IMR-90 (cell line): ENCODE data around the gene ADGB. TPM values are rescaled to one million over a fixed set of nuclear protein-coding genes. Genes with fewer than 3 reads are reported as not detected.
A peak's percentile ranks its signal among the peaks of the same experiment; 100 is the strongest.

Source experiments
- ATAC-seq: fragments of 200-7000 bp; cut with Tn5 transposase; 2 replicates; pipeline ENCODE4 v1.9.1; 2020; ENCODE audit warnings: low read depth, mild to moderate bottlenecking, moderate library complexity
- BruUV-seq: library from RNA; stranded (reverse); fragments of 400-500 nt; replicated peaks from 2 replicates; lab custom pipeline; 2021; lab: Mats Ljungman, UMichigan
- CTCF ChIA-PET: fragments of 300-600 bp; formaldehyde crosslinking; extraction: SDS; loops from one replicate; lab custom pipeline; 2021; ENCODE audit warnings: antibody characterized with exemption; lab: Yijun Ruan, JAX
- POLR2A ChIA-PET: fragments of 300-600 bp; sonication (Branson Sonifier 250); formaldehyde crosslinking; loops from one replicate; lab custom pipeline; 2022; ENCODE audit warnings: antibody characterized with exemption; ENCODE audit not compliant: unreplicated experiment; lab: Charles Lee
- DNase-seq: peaks from one replicate; pipeline ENCODE4 v3.0.0; 2013
- H2AFZ ChIP-seq: replicated peaks from 2 replicates; pipeline ENCODE3; 2013; ENCODE audit warnings: low read length, mild to moderate bottlenecking; ENCODE audit not compliant: poor library complexity
- H2AK5ac ChIP-seq: 2 replicates; pipeline ENCODE4 v1.6.1; 2013; ENCODE audit warnings: low read depth, low read length, inconsistent platforms
- H2AK9ac ChIP-seq: replicated peaks from 2 replicates; pipeline ENCODE3; 2013; ENCODE audit warnings: mild to moderate bottlenecking, low read depth, low read length, moderate library complexity; ENCODE audit not compliant: poor library complexity
- H2BK120ac ChIP-seq: 2 replicates; pipeline ENCODE4 v1.6.1; 2013; ENCODE audit warnings: low read depth, low read length, inconsistent platforms
- H2BK15ac ChIP-seq: 3 replicates; pipeline ENCODE4 v1.6.1; 2013; ENCODE audit warnings: low read depth, low read length, inconsistent platforms
- H2BK20ac ChIP-seq: 2 replicates; pipeline ENCODE4 v1.6.1; 2013; ENCODE audit warnings: low read depth, mild to moderate bottlenecking, inconsistent platforms, low read length, moderate library complexity
- H2BK5ac ChIP-seq: 2 replicates; pipeline ENCODE4 v1.6.1; 2013; ENCODE audit warnings: mild to moderate bottlenecking, low read depth, low read length, inconsistent platforms; ENCODE audit not compliant: poor library complexity, severe bottlenecking
- H3K14ac ChIP-seq: replicated peaks from 2 replicates; pipeline ENCODE4 v1.6.1; 2013; ENCODE audit warnings: low read depth, low read length, inconsistent platforms
- H3K18ac ChIP-seq: 2 replicates; pipeline ENCODE4 v1.6.1; 2013; ENCODE audit warnings: low read depth, low read length, control low read depth
- H3K23ac ChIP-seq: 2 replicates; pipeline ENCODE4 v1.6.1; 2013; ENCODE audit warnings: low read depth, low read length, inconsistent platforms
- H3K27ac ChIP-seq: 2 replicates; pipeline ENCODE4 v1.5.1; 2013; ENCODE audit warnings: mild to moderate bottlenecking, control low read depth, low read length; ENCODE audit not compliant: insufficient read depth
- H3K27me3 ChIP-seq: 2 replicates; pipeline ENCODE4 v1.6.1; 2013; ENCODE audit warnings: low read length; ENCODE audit not compliant: control insufficient read depth, insufficient read depth
- H3K36me3 ChIP-seq: 2 replicates; pipeline ENCODE4 v1.6.1; 2013; ENCODE audit warnings: low read length, mixed read lengths; ENCODE audit not compliant: control insufficient read depth, insufficient read depth
- H3K4ac ChIP-seq: 2 replicates; pipeline ENCODE4 v1.6.1; 2013; ENCODE audit warnings: low read depth, low read length, inconsistent platforms
- H3K4me1 ChIP-seq: 2 replicates; pipeline ENCODE4 v1.6.1; 2013; ENCODE audit warnings: low read length, mixed read lengths; ENCODE audit not compliant: control insufficient read depth, insufficient read depth
- H3K4me2 ChIP-seq: 2 replicates; pipeline ENCODE4 v1.6.1; 2013; ENCODE audit warnings: low read depth, mild to moderate bottlenecking, control low read depth, low read length, moderate library complexity
- H3K4me3 ChIP-seq: 2 replicates; pipeline ENCODE4 v1.5.1; 2013; ENCODE audit warnings: low read depth, mild to moderate bottlenecking, control low read depth, low read length, moderate library complexity; ENCODE audit not compliant: insufficient read depth
- H3K56ac ChIP-seq: 2 replicates; pipeline ENCODE4 v1.6.1; 2013; ENCODE audit warnings: low read length, inconsistent platforms; ENCODE audit not compliant: insufficient read depth; ENCODE audit errors: extremely low read depth
- H3K79me1 ChIP-seq, 2 experiments: 2 replicates each; pipeline ENCODE4 v1.6.1; 2013; ENCODE audit warnings: low read length in 2 of 2, inconsistent platforms in 1 of 2, low read depth in 1 of 2
- H3K9ac ChIP-seq: 2 replicates; pipeline ENCODE4 v1.6.1; 2013; ENCODE audit warnings: low read depth, low read length, control low read depth
- H3K9me1 ChIP-seq: 2 replicates; pipeline ENCODE4 v1.6.1; 2013; ENCODE audit warnings: low read length, inconsistent platforms; ENCODE audit not compliant: insufficient read depth
- H3K9me3 ChIP-seq: 2 replicates; pipeline ENCODE4 v1.6.1; 2013; ENCODE audit warnings: low read length; ENCODE audit not compliant: control insufficient read depth, insufficient read depth
- H4K20me1 ChIP-seq: 2 replicates; pipeline ENCODE4 v1.6.1; 2013; ENCODE audit warnings: low read length, inconsistent platforms; ENCODE audit not compliant: insufficient read depth
- H4K5ac ChIP-seq: 2 replicates; pipeline ENCODE4 v1.6.1; 2013; ENCODE audit warnings: mild to moderate bottlenecking, low read depth, low read length, control low read depth
- H4K8ac ChIP-seq, 2 experiments: 2 replicates each; pipeline ENCODE4 v1.6.1; 2013; ENCODE audit warnings: low read depth in 2 of 2, low read length in 2 of 2, control low read depth in 1 of 2, inconsistent platforms in 1 of 2
- H4K91ac ChIP-seq: 2 replicates; pipeline ENCODE4 v1.6.1; 2013; ENCODE audit warnings: low read depth, low read length, inconsistent platforms; ENCODE audit not compliant: insufficient read depth
- BHLHE40 ChIP-seq: fragments of 150-350 bp; IDR thresholded peaks from 2 replicates; pipeline ENCODE4 v1.6.1; 2016; ENCODE audit warnings: mild to moderate bottlenecking, low read depth, low read length
- CEBPB ChIP-seq: IDR thresholded peaks from 2 replicates; pipeline ENCODE4 v1.6.1; 2012; ENCODE audit warnings: low read depth, low read length, improper control_type of control experiment
- FOS ChIP-seq: fragments of 150-350 bp; IDR thresholded peaks from 2 replicates; pipeline ENCODE4 v1.6.1; 2016; ENCODE audit warnings: low read depth, low read length
- MAZ ChIP-seq: IDR thresholded peaks from 2 replicates; pipeline ENCODE4 v1.6.1; 2012; ENCODE audit warnings: low read depth, mild to moderate bottlenecking, low read length, improper control_type of control experiment, moderate library complexity, borderline replicate concordance
- NFE2L2 ChIP-seq: fragments of 150-350 bp; IDR thresholded peaks from 2 replicates; pipeline ENCODE4 v1.6.1; 2016; ENCODE audit warnings: low read depth, mild to moderate bottlenecking, low read length
- RCOR1 ChIP-seq: IDR thresholded peaks from 2 replicates; pipeline ENCODE4 v1.6.1; 2012; ENCODE audit warnings: mild to moderate bottlenecking, low read length, improper control_type of control experiment; ENCODE audit not compliant: insufficient replicate concordance
- WGBS, 2 experiments: methylation state at CpG; one replicate each; pipeline versions ENCODE4 v1.1.5 to v1.1.7; 2013; ENCODE audit warnings: missing lambda C conversion rate in 2 of 2; ENCODE audit not compliant: insufficient read length in 1 of 2; ENCODE audit errors: extremely low coverage in 2 of 2; 5-methylcytosine and 5-hydroxymethylcytosine counted together
- dilution Hi-C: fragments of 300-500 bp; cut with HindIII; formaldehyde crosslinking; loops from one replicate; pipeline ENCODE4 v1.14.3; 2018; ENCODE audit warnings: low sequenced_read_pairs; ENCODE audit not compliant: unreplicated experiment
- in situ Hi-C: fragments of 300-500 bp; cut with MboI; formaldehyde crosslinking; loops from 3 replicates; pipeline ENCODE4 v1.14.3; 2019; ENCODE audit warnings: low sequenced_read_pairs, inconsistent platforms, mixed read lengths
- intact Hi-C: fragments of 100-400 bp; cut with micrococcal nuclease; formaldehyde crosslinking; loops from 2 replicates; pipeline ENCODE4 v1.10.0; 2022
- polyA plus RNA-seq, 3 experiments: library from polyadenylated mRNA; depleted of rRNA; stranded (reverse); fragments of >200 nt; gene quantifications; 2 replicates each; pipeline ENCODE4 v1.2.3, GENCODE V29; 2012; ENCODE audit warnings: low replicate concordance in 1 of 3
- total RNA-seq: library from RNA; depleted of rRNA; stranded (reverse); fragments of >200 nt; gene quantifications from 2 replicates; pipeline ENCODE4 v1.2.3, GENCODE V29; 2012

The ADGB gene
- total and polyA plus RNA-seq, 2 of the 4 experiments (the other 2 are of a cell fraction), result not detected

DNA sequence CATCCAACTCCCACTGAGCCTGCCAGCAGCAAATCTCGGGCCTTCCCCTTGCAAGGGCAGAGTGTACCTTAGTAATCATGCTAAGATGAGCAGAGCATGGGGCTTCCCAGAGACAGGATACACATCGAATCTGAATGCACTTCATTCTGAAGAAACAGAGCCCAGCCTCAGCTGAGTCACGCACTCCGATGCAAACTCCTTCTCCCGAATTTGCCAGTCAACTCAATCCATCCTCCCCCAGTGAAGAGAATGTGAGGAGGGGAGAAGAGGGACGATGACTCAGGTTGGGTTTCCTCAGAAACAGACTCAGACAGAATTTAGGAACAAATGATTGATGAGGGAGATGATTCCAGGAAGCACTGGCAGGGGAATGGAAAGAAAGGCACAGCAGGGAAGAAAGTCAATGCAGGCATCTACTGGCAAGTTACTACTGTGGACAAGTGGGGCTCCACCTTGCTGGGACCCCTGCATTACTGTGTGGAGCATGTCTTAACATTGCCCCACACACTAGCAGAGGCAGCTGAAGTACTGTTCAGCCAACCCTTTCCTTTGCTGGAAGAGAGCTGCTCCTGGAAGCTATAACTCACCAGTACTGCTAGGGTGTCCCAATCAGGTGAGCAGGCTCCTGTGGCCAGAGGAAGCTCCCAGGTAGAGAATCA lies 251.6 kb downstream of the ADGB start:
- peak overlapping the region; percentile 32 for H3K4me2 ChIP-seq
- H4K5ac ChIP-seq, result no peak overlapping the region
- H3K23ac ChIP-seq, result peak overlapping the region; percentile 4
- TF ChIP-seq NFE2L2, result no peak
- TF ChIP-seq MAZ, result peak; percentile 46; the same call in 1 of the 2 replicates
- TF ChIP-seq BHLHE40, result no peak; the same call in 1 of the 2 replicates
- TF ChIP-seq RCOR1, result no peak
- peak; percentile 13; the same call in 1 of the 2 replicates for TF ChIP-seq CEBPB
- peak; percentile 52; the same call in 1 of the 2 replicates for TF ChIP-seq FOS
- H2AK5ac ChIP-seq, result peak overlapping the region; percentile 55
- no peak overlapping the region for H4K8ac ChIP-seq
- H3K9me3 ChIP-seq, result peaks cover 2% of the 10 kb centered on the region
- H3K36me3 ChIP-seq, result no peaks in the 10 kb centered on the region
- intact Hi-C loops (loop anchor here (10.0 kb wide), 2 partner anchors 534 to 654 kb away; partner anchors contain the start of gene SAMD5), dilution Hi-C loops (no loop called here), in situ Hi-C loops (loop anchor here (10.0 to 25.0 kb wide), 2 partner anchors 434 to 1312 kb away; no protein-coding TSS in a partner anchor)
- H3K79me1 ChIP-seq, result no peaks in the 10 kb centered on the region
- no peaks in the 10 kb centered on the region for H4K20me1 ChIP-seq
- no peak overlapping the region for H3K27ac ChIP-seq
- ATAC-seq, result peak; percentile 82
- H3K4ac ChIP-seq, result peak overlapping the region; percentile 55
- H3K27me3 ChIP-seq, result no peaks in the 10 kb centered on the region
- peak overlapping the region; percentile 55 for H2BK20ac ChIP-seq
- no peaks in the 10 kb centered on the region for H3K9me1 ChIP-seq
- peak overlapping the region; percentile 72 for H2AFZ ChIP-seq
- H2BK120ac ChIP-seq, result no peak overlapping the region; the same call in 1 of the 2 replicates
- peak; percentile 93 for DNase-seq
- H3K14ac ChIP-seq, result 0 out of 2 replicates have a peak overlapping the region, but pooled peaks have one; percentile 9
- H2AK9ac ChIP-seq, result peak overlapping the region; percentile 66
- H3K4me3 ChIP-seq, result no peak overlapping the region
- BruUV-seq, result no TSS peak
- no peak overlapping the region for H2BK15ac ChIP-seq
- peaks cover 9% of the 10 kb centered on the region for H3K4me1 ChIP-seq
- no peak overlapping the region for H3K56ac ChIP-seq
- H3K9ac ChIP-seq, result no peak overlapping the region
- WGBS, 2 experiments, result 30% methylated on average over 2 of the region's 6 CpGs; no CpG with 5 or more reads in 1 of the 2 experiments
- H4K91ac ChIP-seq, result no peak overlapping the region; the same call in 1 of the 2 replicates
- no peak overlapping the region for H3K18ac ChIP-seq
- ChIA-PET POLR2A (no interaction called here), CTCF (no interaction called here)
- no peak overlapping the region for H2BK5ac ChIP-seq
